ENCODE data around the gene KRTCAP3.

Gene KRTCAP3

DNA sequence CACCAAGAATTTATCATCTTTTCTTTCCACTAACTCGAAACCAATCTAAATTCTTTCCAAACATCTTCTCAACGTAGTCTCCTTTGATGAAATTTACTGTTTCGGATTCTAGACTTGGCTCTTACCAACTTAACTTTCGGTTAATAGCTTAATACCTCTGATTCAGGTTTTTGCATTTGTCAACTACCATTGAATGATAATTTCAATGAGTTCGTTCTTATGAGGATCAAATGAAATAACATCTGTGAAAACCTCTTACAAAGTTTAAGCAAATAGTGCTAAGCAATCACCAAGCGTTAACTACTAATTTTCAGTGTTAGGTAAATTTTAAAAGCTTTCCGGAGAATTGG is 14.3 kb upstream of the KRTCAP3 start:
- H3K27ac ChIP-seq: peak overlapping the region; percentile 93
- no peak for TF ChIP-seq ZFX (IDR thresholded peaks at IDR 0.05)
- TF ChIP-seq, protein P1, sequence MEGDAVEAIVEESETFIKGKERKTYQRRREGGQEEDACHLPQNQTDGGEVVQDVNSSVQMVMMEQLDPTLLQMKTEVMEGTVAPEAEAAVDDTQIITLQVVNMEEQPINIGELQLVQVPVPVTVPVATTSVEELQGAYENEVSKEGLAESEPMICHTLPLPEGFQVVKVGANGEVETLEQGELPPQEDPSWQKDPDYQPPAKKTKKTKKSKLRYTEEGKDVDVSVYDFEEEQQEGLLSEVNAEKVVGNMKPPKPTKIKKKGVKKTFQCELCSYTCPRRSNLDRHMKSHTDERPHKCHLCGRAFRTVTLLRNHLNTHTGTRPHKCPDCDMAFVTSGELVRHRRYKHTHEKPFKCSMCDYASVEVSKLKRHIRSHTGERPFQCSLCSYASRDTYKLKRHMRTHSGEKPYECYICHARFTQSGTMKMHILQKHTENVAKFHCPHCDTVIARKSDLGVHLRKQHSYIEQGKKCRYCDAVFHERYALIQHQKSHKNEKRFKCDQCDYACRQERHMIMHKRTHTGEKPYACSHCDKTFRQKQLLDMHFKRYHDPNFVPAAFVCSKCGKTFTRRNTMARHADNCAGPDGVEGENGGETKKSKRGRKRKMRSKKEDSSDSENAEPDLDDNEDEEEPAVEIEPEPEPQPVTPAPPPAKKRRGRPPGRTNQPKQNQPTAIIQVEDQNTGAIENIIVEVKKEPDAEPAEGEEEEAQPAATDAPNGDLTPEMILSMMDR (conservative IDR thresholded peaks at IDR 0.05): no peak

- peak; percentile 80 for TF ChIP-seq ZFX (IDR thresholded peaks at IDR 0.05)
- TF ChIP-seq, protein P1 (conservative IDR thresholded peaks at IDR 0.05): no peak
These were observed 13.8 kb upstream of the KRTCAP3 start, which contains the start of gene NRBP1 for GRCh38 chr2:27428213-27428977. TSS of gene NRBP1 (plus strand) at chr2:27428631. CDS start at chr2:27433274, 4,643 bp downstream.

DNA sequence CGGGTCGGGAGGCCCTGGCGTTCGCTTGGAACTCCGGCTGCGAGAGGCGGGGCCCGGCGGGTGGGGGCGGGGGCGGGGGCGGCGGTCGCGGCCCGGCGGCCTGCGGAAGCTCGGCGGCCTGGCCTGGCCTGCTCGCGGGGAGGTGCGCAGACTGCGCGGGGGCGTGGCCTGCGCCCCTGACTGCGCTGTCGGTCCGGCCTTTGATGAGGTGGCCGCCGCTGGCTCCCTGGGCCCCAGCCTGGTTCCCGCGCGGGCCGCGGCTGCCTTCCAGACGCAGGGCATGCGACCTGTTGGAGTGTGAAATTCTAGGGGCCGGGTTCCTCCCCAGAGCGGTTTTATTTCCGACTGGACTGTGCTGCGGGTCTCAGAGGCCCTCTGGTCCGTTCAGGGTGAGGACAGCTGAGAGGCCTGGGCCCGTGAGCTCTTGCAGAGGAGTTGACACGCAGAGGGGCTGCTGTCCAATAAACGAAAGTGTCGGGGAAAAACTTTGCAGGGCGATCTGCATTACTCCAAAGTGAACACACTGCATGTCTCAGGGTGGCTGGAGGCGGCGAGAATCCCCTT is 13.1 kb upstream of the KRTCAP3 start:
- TF ChIP-seq, protein P1 (conservative IDR thresholded peaks at IDR 0.05): no peak
- TF ChIP-seq ZFX (IDR thresholded peaks at IDR 0.05): peak; percentile 63; the same call in 1 of the 2 replicates
- peak overlapping the region; percentile 93 for H3K27ac ChIP-seq

More at GRCh38 chr2:27428213-27428977, 13.8 kb upstream of the KRTCAP3 start, which contains the start of gene NRBP1:
- H3K27ac ChIP-seq: peak within 1 kb of the TSS; percentile 93

GRCh38 chr2:27431395-27431794 is 10.8 kb upstream of the KRTCAP3 start:
- TF ChIP-seq, protein P1 (conservative IDR thresholded peaks at IDR 0.05): no peak
- TF ChIP-seq ZFX (IDR thresholded peaks at IDR 0.05): no peak
- H3K27ac ChIP-seq: no peak overlapping the region

- no peak overlapping the region for H3K27ac ChIP-seq
- TF ChIP-seq ZFX (IDR thresholded peaks at IDR 0.05): no peak
- TF ChIP-seq, protein P1 (conservative IDR thresholded peaks at IDR 0.05): no peak
These were observed 6.6 kb upstream of the KRTCAP3 start for GRCh38 chr2:27435628-27436027.

DNA sequence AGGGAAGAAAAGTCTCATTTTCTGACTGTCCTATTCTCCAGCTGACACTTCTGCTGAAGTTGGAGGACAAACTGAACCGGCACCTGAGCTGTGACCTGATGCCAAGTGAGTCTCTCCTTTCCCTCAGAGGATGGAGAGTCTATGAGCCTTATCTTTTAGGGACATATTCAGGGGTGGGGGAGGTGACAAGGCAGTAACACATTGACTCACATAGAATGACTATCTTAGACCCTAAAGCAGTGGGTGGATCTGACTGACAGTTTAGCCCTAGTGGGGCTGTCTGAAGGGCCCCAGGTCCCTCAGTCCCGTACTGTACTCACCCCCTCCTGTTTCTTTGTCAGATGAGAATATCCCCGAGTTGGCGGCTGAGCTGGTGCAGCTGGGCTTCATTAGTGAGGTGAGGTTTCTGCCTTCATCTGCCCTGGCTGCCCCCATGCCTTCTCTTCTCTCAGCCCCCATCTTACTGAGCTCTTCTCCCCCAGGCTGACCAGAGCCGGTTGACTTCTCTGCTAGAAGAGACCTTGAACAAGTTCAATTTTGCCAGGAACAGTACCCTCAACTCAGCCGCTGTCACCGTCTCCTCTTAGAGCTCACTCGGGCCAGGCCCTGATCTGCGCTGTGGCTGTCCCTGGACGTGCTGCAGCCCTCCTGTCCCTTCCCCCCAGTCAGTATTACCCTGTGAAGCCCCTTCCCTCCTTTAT is 805 bp upstream of the KRTCAP3 start:
- TF ChIP-seq, protein P1 (conservative IDR thresholded peaks at IDR 0.05): no peak
- TF ChIP-seq ZFX (IDR thresholded peaks at IDR 0.05): no peak
- H3K27ac ChIP-seq: peak overlapping the region; percentile 91

- TF ChIP-seq, protein P1 (conservative IDR thresholded peaks at IDR 0.05): no peak
- TF ChIP-seq ZFX (IDR thresholded peaks at IDR 0.05): peak; percentile 37; the same call in 1 of the 2 replicates
- peak overlapping the region; percentile 91 for H3K27ac ChIP-seq
These were observed 720 bp downstream of the KRTCAP3 start for GRCh38 chr2:27442920-27443282.
